GM21360 (cell line): ENCODE results near the gene CELA2A.
"Not testable (repeated sequence)": the region's sequence is repeated elsewhere in the genome, so short reads cannot be mapped to it uniquely, and the experiment has no call there.

ENCODE experiments used
- ATAC-seq: cut with Tn5 transposase; IDR thresholded peaks from one replicate; pipeline ENCODE4 v1.9.1; 2021; ENCODE audit warnings: mild to moderate bottlenecking, moderate library complexity; ENCODE audit not compliant: unreplicated experiment

Gene CELA2A

DNA sequence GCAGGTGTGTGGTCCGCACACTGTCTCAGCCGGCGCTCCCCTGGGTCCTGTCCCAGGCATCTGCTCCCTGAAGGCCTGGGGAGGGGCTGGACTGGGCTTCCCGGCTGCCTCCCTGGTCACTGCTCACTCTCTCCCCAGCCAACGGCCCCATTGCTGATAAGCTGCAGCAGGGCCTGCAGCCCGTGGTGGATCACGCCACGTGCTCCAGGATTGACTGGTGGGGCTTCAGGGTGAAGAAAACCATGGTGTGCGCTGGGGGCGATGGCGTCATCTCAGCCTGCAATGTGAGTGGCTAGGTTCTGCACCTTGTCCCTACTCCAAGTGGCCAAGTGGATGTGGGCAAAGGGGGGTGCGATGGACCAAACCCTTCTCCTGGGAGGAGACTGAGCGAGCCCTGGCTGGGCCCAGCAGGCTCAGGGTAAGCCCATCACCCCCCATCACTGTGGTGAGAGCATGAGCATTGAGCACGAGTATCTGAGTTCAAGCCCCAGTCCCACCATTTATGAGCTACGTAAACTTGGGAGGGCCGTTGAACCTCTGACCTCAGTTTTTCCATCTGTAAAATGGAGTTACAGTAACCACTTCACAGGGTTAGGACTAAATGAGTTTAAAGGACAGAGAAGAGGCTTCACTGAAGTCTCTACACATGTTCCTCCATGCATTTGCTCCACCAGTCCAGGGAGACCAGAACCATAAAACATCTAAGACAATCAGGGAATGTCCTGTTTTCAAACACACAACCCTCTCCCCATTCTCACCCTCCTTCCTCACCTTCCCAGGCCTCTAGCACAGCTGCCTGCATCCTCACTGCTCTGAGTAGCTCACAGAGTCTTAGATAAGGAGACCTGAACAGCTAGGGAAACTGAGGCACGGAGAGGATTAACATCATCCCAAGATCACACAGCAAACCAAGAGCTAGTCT, 11.8 kb upstream of the CELA2A start:
- ATAC-seq = no peak

DNA sequence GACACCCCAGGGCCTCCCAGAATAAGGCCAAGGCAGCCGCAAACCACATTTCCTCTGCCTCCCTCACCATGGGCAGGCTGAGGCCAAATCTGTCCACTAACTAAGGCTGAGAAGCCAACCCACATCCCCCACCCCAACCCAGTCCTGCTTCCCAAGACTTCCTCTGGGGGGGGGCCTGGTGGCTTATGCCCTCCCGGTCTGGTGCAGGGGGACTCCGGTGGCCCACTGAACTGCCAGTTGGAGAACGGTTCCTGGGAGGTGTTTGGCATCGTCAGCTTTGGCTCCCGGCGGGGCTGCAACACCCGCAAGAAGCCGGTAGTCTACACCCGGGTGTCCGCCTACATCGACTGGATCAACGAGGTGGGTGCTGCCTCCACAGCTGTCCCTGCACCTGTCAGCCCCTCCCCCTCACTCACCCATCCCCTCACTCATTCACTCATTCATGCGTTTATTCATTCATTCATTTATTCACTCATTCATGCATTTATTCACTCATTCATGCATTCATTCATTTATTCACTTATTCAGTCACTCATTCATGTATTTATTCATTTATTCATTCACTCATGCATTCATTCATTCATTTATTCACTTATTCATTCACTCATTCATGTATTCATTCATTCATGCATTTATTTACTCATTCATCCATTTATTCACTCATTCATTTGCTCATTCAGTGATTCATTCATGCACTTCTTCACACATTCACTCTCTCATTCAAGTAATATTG, 11.0 kb upstream of the CELA2A start:
- ATAC-seq = no peak

DNA sequence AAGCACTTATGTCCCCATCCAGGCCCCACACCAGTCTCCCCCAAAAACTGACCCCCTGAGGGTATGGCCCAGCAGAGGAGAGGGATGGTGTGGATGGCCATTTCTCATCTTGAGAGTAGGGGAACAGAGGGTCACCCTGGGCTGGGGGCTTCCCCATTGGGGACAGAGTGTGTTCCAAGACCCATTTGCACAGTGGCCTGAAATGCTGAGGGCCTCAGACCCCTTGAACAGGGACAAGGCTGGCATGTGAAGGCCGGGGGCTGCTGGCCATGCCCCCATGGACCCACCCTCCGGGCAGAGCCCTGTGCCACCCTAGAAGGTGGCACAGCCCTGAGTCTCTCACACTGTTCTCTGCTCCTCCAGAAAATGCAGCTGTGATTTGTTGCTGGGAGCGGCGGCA, 10.3 kb upstream of the CELA2A start:
- no peak for ATAC-seq

DNA sequence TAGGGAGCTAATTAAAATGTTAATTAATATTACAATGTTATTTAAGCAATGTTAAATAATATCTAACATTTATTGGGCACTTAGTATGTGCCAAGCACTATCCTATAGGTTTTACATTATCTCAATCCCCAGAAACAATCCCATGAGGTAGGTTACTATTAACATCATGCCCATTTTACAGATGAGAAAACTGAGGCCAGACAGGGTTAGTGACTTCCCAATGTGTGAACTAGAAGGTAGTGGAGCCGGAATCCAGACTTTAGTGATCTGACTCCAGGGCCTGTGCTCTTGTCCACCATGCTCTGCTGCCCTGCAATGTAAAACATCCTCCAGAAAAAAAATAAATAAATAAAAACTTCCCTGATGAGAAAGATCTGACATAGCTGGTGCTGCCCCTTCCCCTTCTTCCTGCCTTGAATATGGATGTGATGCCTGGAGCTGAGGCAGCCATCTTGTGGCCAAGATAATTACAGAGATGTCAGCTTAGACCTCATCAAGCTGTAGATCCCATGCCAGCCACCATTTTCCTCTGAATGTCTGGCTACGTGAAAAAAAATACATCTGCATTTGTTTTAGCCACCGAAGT, 7.6 kb upstream of the CELA2A start:
- no peak for ATAC-seq

DNA sequence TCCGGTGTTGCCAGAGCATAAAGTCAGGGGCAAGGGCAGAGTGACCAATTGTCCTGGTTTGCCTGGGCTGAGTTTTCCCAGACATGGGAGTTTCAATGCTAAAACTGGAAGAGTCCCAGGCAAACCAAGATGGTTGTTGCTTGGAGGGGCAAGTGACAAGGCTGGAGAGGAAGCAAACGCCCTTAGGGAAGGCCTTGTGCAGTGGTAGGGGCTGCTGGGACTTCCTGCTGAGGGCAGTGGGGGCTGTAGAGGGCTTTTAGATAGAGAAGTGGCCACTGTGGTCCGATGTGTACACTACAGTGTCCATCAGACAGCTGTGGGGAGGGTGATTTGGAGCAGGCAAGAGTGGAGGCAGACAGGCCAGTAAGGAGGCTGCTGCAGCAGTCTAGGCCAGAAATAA, 7.0 kb upstream of the CELA2A start:
- ATAC-seq = no peak

DNA sequence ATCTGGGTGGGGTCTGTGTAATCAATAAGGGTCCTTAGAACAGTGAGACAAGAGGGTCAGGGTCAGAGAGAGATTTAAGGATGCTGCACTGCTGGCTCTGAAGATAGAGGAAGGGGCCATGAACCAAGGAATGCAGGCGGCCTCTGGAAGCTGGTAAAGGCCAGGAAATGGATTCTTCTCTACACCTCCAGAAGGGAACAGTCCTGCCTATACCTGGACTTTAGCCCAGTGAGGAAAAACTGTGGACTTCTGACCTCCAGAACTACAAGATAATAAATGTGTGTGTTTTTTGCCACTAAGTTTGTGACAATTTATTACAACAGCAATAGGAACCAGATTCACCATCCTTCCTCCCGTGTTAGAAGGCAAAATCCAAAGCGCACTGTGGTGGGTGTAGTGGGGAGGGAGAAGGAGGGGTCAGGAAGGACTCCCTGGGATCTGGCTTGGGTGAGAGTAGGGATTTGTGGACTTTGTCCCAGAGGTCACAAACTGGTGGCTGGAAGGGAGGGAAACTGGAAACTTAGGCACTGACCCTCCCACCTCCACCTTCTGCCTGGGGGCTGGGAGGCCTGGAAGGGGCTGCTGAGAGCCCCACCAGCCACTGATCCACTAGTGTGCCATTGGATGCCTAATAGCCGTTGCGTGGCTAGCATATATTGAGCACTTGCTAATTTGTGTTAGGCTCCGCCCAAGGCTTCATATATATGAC, 5.4 kb upstream of the CELA2A start:
- ATAC-seq = no peak

DNA sequence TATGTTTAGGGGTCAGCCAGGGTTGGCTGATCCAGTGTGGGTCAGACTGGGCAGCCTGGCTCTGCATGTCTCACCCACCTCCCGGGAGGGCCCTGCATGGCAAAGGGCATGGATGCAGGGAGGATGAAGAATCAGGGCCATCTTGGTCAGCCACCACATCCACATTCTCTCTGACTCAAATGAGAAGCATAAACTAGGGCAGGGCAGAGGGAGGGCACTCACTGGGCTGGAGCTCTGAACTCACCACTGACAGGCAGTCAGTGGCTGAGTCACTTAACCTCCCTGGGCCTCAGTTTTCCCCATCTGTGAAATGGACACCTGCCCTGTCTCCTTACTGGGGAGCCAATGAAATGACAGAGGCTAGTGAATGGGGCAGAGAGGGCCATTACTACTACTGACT, 4.3 kb upstream of the CELA2A start:
- ATAC-seq = no peak

DNA sequence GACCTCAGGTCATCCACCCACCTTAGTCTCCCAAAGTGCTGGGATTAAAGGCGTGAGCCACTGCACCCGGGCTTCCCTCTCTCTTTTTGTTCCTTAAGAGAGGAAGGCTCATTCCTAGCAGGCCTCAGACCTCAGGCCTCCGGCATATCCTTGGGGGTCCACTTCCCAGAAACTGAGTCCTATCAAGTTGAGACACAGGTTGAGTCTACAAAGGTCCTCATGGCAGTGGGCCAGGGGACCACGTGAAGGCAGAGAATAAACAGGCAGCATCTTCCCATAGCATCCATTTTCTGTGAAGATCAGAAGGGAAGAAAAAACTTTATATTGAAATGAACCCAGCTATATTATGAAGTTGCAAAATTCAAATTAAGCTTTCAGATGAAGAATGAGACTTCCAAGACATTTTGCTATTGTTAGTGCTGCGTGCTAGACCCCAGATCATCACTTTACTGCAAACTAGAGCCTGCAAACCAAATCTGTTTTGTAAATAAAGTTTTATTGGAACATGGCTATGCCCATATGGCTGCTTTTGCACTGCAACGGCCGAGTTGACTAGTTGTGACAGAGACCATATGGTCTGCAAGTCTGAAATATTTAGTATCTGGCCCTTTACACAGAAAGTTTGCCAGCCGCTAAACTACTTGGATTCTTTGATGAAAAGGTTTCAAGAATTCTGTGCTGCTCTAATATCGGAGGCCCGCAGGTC, 3.5 kb upstream of the CELA2A start:
- ATAC-seq = no peak

DNA sequence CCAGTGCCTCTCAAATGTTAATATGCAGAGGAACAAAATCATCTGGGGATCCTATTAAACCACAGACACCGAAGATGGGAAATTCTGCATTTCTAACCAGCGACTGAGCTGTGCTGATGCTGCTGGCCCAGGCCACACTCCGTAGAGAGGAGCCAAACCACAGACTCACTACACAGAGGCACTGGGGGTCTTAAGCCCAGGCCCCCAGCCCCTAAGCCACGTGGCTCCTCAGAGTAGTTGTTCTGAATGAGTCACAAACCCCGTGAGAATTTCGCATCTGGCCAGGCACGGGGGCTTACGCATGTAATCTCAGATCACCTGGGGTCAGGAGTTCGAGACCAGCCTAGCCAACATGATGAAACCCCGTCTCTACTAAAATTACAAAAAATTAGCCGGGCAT, 2.8 kb upstream of the CELA2A start:
- no peak for ATAC-seq

DNA sequence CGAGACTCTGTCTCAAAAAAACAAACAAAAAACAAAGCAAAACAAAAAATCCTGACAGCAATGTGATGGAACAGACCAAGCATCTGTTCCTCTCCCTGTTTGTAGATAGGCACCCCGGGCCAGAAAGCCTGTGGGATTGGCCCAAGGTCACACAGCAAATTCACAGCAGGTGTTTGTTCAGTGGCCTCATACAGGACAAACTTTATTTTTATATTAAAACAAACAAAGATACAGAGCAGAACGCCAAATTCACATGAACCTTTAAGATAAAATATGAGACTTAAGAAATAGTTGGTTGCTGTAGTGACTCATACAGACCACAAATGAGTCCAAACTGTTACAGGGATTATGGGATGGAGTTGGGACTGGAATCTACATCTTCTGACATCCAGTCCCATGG, 2.3 kb upstream of the CELA2A start:
- ATAC-seq = no peak

DNA sequence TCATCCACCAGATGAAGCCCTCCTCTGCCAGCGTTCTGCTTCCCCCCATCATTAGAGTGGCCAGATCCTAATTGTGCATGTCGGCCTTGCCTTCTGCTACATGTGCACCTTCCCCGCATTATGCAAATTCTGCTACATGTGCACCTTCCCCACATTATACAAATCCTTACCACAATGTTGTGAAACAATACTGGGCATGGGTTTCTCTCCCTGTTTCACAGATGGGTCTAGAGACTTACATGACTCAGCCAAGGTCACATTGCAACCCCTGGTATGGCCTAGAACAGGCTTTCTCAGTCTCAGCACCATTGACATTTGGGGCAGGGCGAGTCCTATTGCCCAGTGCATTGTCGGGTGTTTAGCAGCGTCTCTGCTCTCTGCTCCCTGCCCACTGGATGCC, 1.0 kb upstream of the CELA2A start:
- no peak for ATAC-seq

DNA sequence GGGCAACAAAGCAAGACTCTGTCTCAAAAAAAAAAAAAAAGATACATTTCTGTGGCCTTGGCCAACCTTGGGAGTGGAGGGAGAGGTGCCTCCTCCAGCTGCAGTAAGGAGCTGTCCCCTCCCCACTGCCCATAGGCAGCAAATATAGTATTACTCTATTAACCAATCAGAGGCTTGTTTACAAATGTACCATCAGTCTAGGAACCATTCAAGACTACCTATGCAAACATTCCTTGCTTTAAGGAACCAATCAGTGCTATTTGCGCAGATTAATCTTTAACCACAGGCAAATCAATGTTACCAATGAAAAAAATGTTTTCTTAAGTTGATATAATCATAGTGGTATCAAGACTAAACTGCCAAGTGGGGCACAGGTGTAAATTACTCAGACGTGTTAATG, 1.1 kb downstream of the CELA2A start:
- no peak for ATAC-seq

DNA sequence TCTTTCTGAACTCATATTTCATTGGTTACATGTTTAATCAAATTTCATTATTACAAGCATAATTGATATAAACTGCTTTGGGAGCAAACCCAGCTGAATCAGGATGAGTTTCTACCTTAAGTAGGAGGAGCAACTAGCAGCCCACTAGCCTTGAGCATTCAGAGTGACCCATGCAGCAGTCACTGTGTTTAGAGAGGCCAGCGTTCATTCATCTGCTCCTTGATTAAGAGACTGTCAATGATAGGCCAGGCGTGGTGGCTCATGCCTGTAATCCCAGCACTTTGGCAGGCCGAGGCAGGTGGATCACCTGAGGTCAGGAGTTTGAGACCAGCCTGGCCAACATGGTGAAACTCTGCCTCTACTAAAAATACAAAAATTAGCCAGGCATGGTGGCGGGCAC, 1.9 kb downstream of the CELA2A start:
- ATAC-seq = not testable (repeated sequence)

DNA sequence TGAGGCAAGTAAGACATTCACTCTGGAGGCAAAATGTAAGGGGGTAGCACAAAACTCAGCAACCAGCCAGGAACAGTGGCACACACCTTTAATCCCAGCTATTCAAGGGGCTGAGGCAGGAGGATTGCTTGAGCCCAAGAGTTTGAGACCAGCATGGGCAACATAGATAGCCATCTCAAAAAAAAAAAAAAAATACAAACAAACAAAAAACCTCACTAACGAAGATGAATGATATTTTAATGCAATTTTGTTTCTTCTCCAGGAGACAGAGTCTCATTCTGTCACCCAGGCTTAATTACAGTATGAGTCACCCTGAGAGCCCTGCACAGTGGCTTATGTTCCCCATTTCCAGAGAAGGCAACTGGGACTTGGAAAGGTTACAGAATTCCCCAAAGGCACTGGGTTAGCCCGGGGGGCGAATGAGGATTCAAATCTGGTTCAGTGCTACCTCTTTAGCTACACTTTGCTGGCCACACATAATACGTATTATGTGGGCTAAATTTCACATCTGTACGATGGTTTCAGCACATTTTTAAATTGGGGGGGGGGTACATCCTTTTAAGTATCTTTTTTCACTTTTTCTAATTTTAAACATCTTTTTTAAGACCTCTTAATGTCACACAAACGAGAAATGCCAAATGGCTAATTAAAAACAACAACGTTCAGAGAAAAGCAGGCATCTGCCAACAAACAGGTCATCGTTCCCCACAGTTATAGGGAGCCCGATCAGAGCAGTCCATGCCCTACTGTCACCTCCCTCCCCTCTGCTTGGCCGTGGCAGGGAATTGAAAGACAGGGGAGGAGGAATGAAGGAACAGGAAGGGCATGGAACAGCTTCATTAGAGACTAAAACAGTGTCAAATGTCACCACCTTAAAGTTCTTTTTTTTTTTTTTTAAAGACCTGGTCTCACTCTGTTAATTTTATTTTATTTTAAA, 3.5 kb downstream of the CELA2A start:
- ATAC-seq = no peak

DNA sequence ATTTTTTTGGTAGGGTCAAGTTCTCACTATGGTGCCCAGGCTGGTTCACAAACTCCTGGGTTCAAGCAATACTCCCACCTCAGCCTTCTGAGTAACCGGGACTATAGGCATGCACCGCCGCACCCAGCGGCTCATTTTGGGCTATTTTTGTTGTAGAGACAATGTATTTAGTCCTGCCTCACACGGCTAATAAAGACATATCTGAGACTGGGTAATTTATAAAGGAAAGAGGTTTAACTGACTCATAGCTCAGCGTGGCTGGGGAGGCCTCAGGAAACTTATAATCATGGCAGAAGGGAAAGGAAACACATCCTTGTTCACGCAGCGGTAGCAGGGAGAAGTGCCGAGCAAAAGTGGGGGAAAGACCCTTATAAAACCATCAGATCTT, 4.2 kb downstream of the CELA2A start:
- no peak for ATAC-seq

DNA sequence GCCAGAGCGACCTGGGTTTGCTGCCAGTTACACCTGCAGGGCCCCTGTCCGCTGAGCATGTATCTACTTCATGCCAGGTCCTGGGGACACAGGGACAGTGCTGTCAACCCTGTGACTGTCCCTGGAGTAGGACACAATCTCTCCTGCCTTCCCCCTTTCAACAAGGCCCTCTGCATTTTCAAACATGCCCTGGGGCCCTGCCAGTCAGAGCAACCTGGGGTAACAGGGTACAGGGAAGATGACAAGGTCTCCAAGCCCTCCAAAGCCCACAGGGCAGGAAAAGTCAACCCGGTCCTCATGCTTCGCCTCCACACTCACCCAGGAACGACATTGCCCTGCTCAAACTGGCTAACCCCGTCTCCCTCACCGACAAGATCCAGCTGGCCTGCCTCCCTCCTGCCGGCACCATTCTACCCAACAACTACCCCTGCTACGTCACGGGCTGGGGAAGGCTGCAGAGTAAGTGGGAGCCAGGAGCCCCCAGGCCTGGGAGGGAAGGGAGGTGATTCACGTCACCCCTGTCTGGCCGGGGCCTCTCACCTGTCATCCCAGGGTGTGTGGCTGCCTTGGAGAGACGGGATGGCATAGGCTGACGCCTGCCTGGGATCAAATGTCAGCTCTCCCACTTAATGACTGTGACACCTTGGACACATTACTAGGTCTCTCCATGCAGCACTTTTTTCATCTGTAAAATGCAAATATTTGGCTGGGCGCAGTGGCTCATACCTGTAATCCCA, 6.7 kb downstream of the CELA2A start:
- not testable (repeated sequence) for ATAC-seq

DNA sequence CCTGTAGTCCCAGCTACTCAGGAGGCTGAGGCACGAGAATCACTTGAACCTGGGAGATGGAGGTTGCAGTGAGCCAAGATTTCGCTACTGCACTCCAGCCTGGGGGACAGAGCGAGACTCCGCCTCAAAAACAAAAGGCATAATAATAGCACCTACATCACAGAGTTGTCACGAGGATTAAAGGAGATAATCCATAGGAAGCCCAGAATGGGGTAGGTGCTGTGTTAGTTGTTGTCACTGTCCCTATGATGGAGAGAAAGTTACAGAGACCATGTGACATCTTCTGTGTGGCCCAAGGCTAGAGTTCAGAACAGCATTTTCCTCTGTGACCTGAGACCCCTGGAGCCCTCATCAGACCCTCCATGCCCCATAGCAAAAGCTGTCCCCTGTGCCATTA, 7.4 kb downstream of the CELA2A start:
- ATAC-seq = not testable (repeated sequence)

DNA sequence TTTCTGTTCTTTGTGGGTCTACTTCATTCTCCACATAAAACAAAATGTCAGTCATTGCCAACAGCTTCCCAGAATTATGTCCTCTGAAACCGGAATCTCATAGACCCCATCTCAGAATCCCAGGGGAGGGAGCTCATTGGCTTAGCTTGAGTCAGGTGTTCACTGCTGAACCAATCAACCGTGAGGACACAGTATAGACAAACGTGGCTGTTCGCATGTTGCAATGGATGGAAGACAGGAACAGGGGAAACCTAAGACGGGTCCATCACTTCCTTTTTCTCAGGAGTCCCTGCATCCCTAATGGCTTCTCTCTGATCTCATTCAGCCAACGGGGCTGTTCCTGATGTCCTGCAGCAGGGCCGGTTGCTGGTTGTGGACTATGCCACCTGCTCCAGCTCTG, 9.1 kb downstream of the CELA2A start:
- ATAC-seq = no peak
